Fibroblast of pulmonary artery (primary cell): Measurements from ENCODE around the gene RPL18.
A peak's percentile ranks its signal among the peaks of the same experiment; 100 is the strongest.

Experiments used
- DNase-seq: peaks from one replicate; pipeline ENCODE4 v3.0.0-alpha.2; 2010; ENCODE audit warnings: low read depth
- H3K4me3 ChIP-seq: replicated peaks from 2 replicates; pipeline ENCODE4 v1.5.1; 2011; ENCODE audit warnings: low read depth, mild to moderate bottlenecking, control low read depth, low read length, moderate library complexity
- CTCF ChIP-seq: IDR thresholded peaks from 2 replicates; pipeline ENCODE4 v1.5.1; 2011; ENCODE audit warnings: mild to moderate bottlenecking, control low read depth, low read length, inconsistent platforms; ENCODE audit errors: missing control alignments

Gene RPL18

GRCh38 chr19:48637449-48637947, 18.5 kb upstream of the RPL18 start:
- no peak for TF ChIP-seq CTCF
- peak overlapping the region; percentile 60 for H3K4me3 ChIP-seq
- DNase-seq: peak; percentile 100

- no peak for DNase-seq
- no peak for TF ChIP-seq CTCF
- H3K4me3 ChIP-seq: peak within 1 kb of the TSS; percentile 60
These were observed 18.0 kb upstream of the RPL18 start, which contains the start of gene DBP for GRCh38 chr19:48636859-48637448. Gene DBP, minus strand, starts transcription at chr19:48637379. Its CDS starts 385 bp downstream, at chr19:48636994.

DNA sequence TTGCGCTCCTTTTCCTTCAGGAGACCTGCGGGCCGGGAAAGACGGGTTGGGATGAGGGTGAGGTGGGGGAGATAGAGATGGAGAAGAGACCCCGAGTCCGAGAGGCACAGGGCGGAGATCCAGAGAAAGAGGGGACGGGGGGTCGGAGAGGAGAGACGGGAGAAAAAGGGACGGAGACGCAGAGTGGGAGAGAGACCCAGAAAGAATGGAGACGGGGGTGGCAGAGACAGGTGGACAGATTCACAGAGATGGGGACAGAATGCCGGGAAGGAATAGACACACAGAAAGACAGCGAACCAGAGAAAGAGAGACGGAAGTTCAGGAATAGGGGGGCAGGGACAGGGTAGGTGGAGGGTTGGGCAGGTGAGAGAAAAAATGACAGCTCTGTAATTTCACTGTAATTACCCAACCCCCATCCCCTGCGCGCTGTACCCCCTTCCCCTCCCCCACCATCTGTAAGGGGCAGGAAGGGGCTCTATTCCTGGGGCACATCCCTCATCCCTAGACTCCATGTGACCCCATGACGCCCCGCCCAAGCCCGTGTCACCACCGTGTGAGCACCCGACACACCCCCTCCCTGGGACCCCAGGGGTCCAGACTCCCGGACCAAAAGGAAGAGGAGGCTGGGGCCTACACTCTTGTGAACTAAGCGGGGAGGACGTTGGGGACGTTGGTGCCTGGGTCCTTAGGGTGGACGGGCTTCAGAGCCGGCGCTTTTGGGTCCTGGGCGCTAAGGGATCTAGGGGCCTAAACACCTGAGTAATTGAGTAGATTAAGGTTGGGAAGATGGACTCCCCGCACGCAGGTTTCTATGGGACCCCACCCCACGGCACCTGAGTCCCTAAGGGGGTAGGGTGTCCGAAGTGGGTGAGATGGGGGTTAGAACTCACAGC, 17.2 kb upstream of the RPL18 start:
- DNase-seq: no peak
- no peak for TF ChIP-seq CTCF
- H3K4me3 ChIP-seq: peak overlapping the region; percentile 60

- peak overlapping the region; percentile 60 for H3K4me3 ChIP-seq
- no peak for TF ChIP-seq CTCF
- DNase-seq: peak; percentile 37
These were observed 16.4 kb upstream of the RPL18 start for GRCh38 chr19:48635263-48635965.

- DNase-seq: peak; percentile 97
These were observed 15.7 kb upstream of the RPL18 start for GRCh38 chr19:48634424-48635262.

More at GRCh38 chr19:48634424-48635262, 15.7 kb upstream of the RPL18 start:
- no peak for TF ChIP-seq CTCF
- H3K4me3 ChIP-seq: peak overlapping the region; percentile 38
